HEK293 (cell line): Measurements from ENCODE around the gene NUDT16L1.

Experiments used
- BCL11A ChIP-seq: fragments of 450-650 bp; formaldehyde crosslinking; IDR thresholded peaks from 2 replicates; pipeline ENCODE4 v1.5.1; 2016; ENCODE audit warnings: low read depth, missing biosample characterization, missing genetic modification characterization
- GLI4 ChIP-seq: fragments of 450-650 bp; formaldehyde crosslinking; IDR thresholded peaks from 2 replicates; pipeline ENCODE4 v1.5.1; 2016; ENCODE audit warnings: missing biosample characterization, missing genetic modification characterization
- KLF7 ChIP-seq: fragments of 450-650 bp; formaldehyde crosslinking; IDR thresholded peaks from 2 replicates; pipeline ENCODE4 v1.5.1; 2016; ENCODE audit warnings: missing biosample characterization, missing genetic modification characterization, borderline replicate concordance
- MZF1 ChIP-seq: fragments of 450-650 bp; formaldehyde crosslinking; IDR thresholded peaks from 2 replicates; pipeline ENCODE4 v1.5.1; 2017; ENCODE audit warnings: missing biosample characterization, missing genetic modification characterization, borderline replicate concordance
- SP7 ChIP-seq: fragments of 450-650 bp; formaldehyde crosslinking; IDR thresholded peaks from 2 replicates; pipeline ENCODE4 v1.5.1; 2016; ENCODE audit warnings: missing biosample characterization, missing genetic modification characterization
- ZFP3 ChIP-seq: fragments of 450-650 bp; formaldehyde crosslinking; IDR thresholded peaks from 2 replicates; pipeline ENCODE4 v1.5.1; 2016; ENCODE audit warnings: low read depth, missing biosample characterization, missing genetic modification characterization
- ZNF140 ChIP-seq: fragments of 450-650 bp; formaldehyde crosslinking; IDR thresholded peaks from 2 replicates; pipeline ENCODE4 v1.5.1; 2016; ENCODE audit warnings: missing biosample characterization, missing genetic modification characterization
- ZNF146 ChIP-seq: fragments of 450-650 bp; formaldehyde crosslinking; IDR thresholded peaks from 2 replicates; pipeline ENCODE4 v1.5.1; 2016; ENCODE audit warnings: missing biosample characterization, missing genetic modification characterization
- ZNF175 ChIP-seq: fragments of 450-650 bp; formaldehyde crosslinking; IDR thresholded peaks from 2 replicates; pipeline ENCODE4 v1.5.1; 2016; ENCODE audit warnings: missing biosample characterization, missing genetic modification characterization
- ZNF223 ChIP-seq: fragments of 450-650 bp; formaldehyde crosslinking; IDR thresholded peaks from 2 replicates; pipeline ENCODE4 v1.5.1; 2016; ENCODE audit warnings: missing biosample characterization, missing genetic modification characterization
- ZNF24 ChIP-seq: fragments of 450-650 bp; formaldehyde crosslinking; IDR thresholded peaks from 2 replicates; pipeline ENCODE4 v1.5.1; 2016; ENCODE audit warnings: missing biosample characterization, missing genetic modification characterization
- ZNF266 ChIP-seq: fragments of 450-650 bp; formaldehyde crosslinking; IDR thresholded peaks from 2 replicates; pipeline ENCODE4 v1.5.1; 2016; ENCODE audit warnings: missing biosample characterization, missing genetic modification characterization, low read depth
- ZNF274 ChIP-seq, 2 experiments: fragments of 200-500 bp in 1 of 2; fragments of 450-650 bp in 1 of 2; sonication (Bioruptor generic) in 1 of 2; formaldehyde crosslinking in 1 of 2; IDR thresholded peaks; 2 replicates each; pipeline versions ENCODE4 v1.5.1 to v1.6.1; 2014 to 2016; ENCODE audit warnings: borderline replicate concordance in 1 of 2, inconsistent platforms in 1 of 2, low read length in 1 of 2, missing biosample characterization in 1 of 2, missing genetic modification characterization in 1 of 2
- ZNF311 ChIP-seq: fragments of 450-650 bp; formaldehyde crosslinking; IDR thresholded peaks from 2 replicates; pipeline ENCODE4 v1.5.1; 2017; ENCODE audit warnings: missing biosample characterization, missing genetic modification characterization, borderline replicate concordance
- ZNF354C ChIP-seq: fragments of 450-650 bp; formaldehyde crosslinking; IDR thresholded peaks from 2 replicates; pipeline ENCODE4 v1.5.1; 2016; ENCODE audit warnings: missing biosample characterization, missing genetic modification characterization, low read depth, borderline replicate concordance
- ZNF423 ChIP-seq: fragments of 450-650 bp; formaldehyde crosslinking; IDR thresholded peaks from 2 replicates; pipeline ENCODE4 v1.5.1; 2016; ENCODE audit warnings: missing biosample characterization, missing genetic modification characterization
- ZNF426 ChIP-seq: fragments of 450-650 bp; formaldehyde crosslinking; IDR thresholded peaks from 2 replicates; pipeline ENCODE4 v1.5.1; 2017; ENCODE audit warnings: missing biosample characterization, missing genetic modification characterization, mild to moderate bottlenecking, inconsistent platforms, moderate library complexity
- ZNF473 ChIP-seq: fragments of 450-650 bp; formaldehyde crosslinking; IDR thresholded peaks from 2 replicates; pipeline ENCODE4 v1.5.1; 2017; ENCODE audit warnings: missing biosample characterization, missing genetic modification characterization
- ZNF560 ChIP-seq: fragments of 450-650 bp; formaldehyde crosslinking; IDR thresholded peaks from 2 replicates; pipeline ENCODE4 v1.5.1; 2017; ENCODE audit warnings: missing biosample characterization, missing genetic modification characterization, borderline replicate concordance
- ZNF621 ChIP-seq: fragments of 450-650 bp; formaldehyde crosslinking; IDR thresholded peaks from 2 replicates; pipeline ENCODE4 v1.5.1; 2017; ENCODE audit warnings: missing biosample characterization, missing genetic modification characterization
- ZNF747 ChIP-seq: fragments of 450-650 bp; formaldehyde crosslinking; IDR thresholded peaks from 2 replicates; pipeline ENCODE4 v1.5.1; 2016; ENCODE audit warnings: missing biosample characterization, missing genetic modification characterization
- ZNF768 ChIP-seq: fragments of 450-650 bp; formaldehyde crosslinking; IDR thresholded peaks from 2 replicates; pipeline ENCODE4 v1.5.1; 2018; ENCODE audit warnings: missing biosample characterization, mild to moderate bottlenecking, missing genetic modification characterization
- ZNF777 ChIP-seq: fragments of 450-650 bp; formaldehyde crosslinking; IDR thresholded peaks from 2 replicates; pipeline ENCODE4 v1.5.1; 2017; ENCODE audit warnings: missing biosample characterization, missing genetic modification characterization, borderline replicate concordance
- TF ChIP-seq, protein P1 (sequence below): fragments of 450-650 bp; formaldehyde crosslinking; IDR thresholded peaks from 2 replicates; pipeline ENCODE4 v1.5.0; 2017; ENCODE audit warnings: missing biosample characterization, missing genetic modification characterization, borderline replicate concordance
- TF ChIP-seq, protein P2 (sequence below): fragments of 450-650 bp; formaldehyde crosslinking; IDR thresholded peaks from 2 replicates; pipeline ENCODE4 v1.5.1; 2016; ENCODE audit warnings: missing biosample characterization, missing genetic modification characterization, borderline replicate concordance
- TF ChIP-seq, protein P3 (sequence below): fragments of 450-650 bp; formaldehyde crosslinking; IDR thresholded peaks from 2 replicates; pipeline ENCODE4 v1.5.1; 2016; ENCODE audit warnings: missing biosample characterization, missing genetic modification characterization
- TF ChIP-seq, protein P4 (sequence below): fragments of 450-650 bp; formaldehyde crosslinking; IDR thresholded peaks from 2 replicates; pipeline ENCODE4 v1.5.1; 2016; ENCODE audit warnings: missing biosample characterization, missing genetic modification characterization
- TF ChIP-seq, protein P5 (sequence below): fragments of 450-650 bp; formaldehyde crosslinking; IDR thresholded peaks from 2 replicates; pipeline ENCODE4 v1.5.1; 2016; ENCODE audit warnings: missing biosample characterization, missing genetic modification characterization
- TF ChIP-seq, protein P6 (sequence below): fragments of 450-650 bp; formaldehyde crosslinking; IDR thresholded peaks from 2 replicates; pipeline ENCODE4 v1.5.1; 2016; ENCODE audit warnings: missing biosample characterization, missing genetic modification characterization

NUDT16L1 gene

DNA sequence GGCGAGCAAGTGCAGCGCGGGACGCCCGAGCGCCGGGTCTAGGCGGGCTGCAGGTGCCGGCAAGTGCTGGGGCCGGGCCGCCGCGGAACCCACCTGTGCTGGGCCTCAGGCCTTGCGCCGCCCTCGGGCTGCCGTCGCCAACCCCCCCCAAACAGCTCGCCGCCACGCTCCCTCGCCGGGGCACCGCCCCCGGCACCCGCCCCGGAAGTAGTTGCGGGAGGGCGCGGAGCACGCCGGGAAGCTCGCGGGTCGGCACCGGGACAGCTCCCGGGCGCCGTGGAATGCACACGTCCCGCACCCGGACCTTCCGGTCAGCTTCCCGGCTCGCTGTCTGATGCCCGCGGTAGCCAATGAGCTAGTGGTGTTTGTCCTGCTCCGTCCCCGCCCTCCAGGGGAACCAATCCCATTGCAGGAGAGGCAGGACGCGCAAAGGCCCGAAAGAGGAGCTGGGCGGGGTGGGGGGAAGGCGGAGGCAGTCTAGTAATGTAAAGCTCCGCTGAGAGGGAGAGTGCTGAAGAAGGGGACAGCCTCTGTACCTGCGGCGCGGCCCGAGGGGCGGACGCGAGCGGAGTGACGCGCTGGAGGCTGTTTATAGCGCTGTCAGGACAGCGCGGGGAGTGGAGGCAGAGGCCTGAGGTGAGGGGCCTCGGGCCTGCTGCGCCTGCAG lies 40.8 kb downstream of the NUDT16L1 start, which contains the start of the genes ANKS3 and DNAAF8 (continued):
- 0 out of 2 replicates have a peak, but pooled peaks have one; percentile 38 for TF ChIP-seq MZF1 (tag by site-specific recombination)
- no peak for TF ChIP-seq ZNF175 (tag by site-specific recombination)
- TF ChIP-seq ZFP3 (tag by site-specific recombination), result no peak
- TF ChIP-seq, protein P1, sequence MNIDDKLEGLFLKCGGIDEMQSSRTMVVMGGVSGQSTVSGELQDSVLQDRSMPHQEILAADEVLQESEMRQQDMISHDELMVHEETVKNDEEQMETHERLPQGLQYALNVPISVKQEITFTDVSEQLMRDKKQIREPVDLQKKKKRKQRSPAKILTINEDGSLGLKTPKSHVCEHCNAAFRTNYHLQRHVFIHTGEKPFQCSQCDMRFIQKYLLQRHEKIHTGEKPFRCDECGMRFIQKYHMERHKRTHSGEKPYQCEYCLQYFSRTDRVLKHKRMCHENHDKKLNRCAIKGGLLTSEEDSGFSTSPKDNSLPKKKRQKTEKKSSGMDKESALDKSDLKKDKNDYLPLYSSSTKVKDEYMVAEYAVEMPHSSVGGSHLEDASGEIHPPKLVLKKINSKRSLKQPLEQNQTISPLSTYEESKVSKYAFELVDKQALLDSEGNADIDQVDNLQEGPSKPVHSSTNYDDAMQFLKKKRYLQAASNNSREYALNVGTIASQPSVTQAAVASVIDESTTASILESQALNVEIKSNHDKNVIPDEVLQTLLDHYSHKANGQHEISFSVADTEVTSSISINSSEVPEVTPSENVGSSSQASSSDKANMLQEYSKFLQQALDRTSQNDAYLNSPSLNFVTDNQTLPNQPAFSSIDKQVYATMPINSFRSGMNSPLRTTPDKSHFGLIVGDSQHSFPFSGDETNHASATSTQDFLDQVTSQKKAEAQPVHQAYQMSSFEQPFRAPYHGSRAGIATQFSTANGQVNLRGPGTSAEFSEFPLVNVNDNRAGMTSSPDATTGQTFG, result no peak
- TF ChIP-seq ZNF426, result no peak
- TF ChIP-seq SP7 (tag by site-specific recombination), result peak; percentile 64; the same call in 1 of the 2 replicates
- TF ChIP-seq ZNF423 (tag by site-specific recombination), result no peak
- TF ChIP-seq, protein P2, sequence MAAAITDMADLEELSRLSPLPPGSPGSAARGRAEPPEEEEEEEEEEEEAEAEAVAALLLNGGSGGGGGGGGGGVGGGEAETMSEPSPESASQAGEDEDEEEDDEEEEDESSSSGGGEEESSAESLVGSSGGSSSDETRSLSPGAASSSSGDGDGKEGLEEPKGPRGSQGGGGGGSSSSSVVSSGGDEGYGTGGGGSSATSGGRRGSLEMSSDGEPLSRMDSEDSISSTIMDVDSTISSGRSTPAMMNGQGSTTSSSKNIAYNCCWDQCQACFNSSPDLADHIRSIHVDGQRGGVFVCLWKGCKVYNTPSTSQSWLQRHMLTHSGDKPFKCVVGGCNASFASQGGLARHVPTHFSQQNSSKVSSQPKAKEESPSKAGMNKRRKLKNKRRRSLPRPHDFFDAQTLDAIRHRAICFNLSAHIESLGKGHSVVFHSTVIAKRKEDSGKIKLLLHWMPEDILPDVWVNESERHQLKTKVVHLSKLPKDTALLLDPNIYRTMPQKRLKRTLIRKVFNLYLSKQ (tag by site-specific recombination), result no peak
- TF ChIP-seq ZNF747 (tag by site-specific recombination), result no peak
- TF ChIP-seq, protein P3, sequence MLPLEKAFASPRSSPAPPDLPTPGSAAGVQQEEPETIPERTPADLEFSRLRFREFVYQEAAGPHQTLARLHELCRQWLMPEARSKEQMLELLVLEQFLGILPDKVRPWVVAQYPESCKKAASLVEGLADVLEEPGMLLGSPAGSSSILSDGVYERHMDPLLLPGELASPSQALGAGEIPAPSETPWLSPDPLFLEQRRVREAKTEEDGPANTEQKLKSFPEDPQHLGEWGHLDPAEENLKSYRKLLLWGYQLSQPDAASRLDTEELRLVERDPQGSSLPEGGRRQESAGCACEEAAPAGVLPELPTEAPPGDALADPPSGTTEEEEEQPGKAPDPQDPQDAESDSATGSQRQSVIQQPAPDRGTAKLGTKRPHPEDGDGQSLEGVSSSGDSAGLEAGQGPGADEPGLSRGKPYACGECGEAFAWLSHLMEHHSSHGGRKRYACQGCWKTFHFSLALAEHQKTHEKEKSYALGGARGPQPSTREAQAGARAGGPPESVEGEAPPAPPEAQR, result no peak
- no peak for TF ChIP-seq ZNF146 (tag by site-specific recombination)
- TF ChIP-seq ZNF768 (tag by site-specific recombination), result no peak
- no peak for TF ChIP-seq KLF7 (tag by site-specific recombination)
- TF ChIP-seq ZNF473, result no peak
- TF ChIP-seq ZNF140 (tag by site-specific recombination), result no peak
- TF ChIP-seq ZNF24, result no peak
- TF ChIP-seq, protein P4, sequence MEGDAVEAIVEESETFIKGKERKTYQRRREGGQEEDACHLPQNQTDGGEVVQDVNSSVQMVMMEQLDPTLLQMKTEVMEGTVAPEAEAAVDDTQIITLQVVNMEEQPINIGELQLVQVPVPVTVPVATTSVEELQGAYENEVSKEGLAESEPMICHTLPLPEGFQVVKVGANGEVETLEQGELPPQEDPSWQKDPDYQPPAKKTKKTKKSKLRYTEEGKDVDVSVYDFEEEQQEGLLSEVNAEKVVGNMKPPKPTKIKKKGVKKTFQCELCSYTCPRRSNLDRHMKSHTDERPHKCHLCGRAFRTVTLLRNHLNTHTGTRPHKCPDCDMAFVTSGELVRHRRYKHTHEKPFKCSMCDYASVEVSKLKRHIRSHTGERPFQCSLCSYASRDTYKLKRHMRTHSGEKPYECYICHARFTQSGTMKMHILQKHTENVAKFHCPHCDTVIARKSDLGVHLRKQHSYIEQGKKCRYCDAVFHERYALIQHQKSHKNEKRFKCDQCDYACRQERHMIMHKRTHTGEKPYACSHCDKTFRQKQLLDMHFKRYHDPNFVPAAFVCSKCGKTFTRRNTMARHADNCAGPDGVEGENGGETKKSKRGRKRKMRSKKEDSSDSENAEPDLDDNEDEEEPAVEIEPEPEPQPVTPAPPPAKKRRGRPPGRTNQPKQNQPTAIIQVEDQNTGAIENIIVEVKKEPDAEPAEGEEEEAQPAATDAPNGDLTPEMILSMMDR (tag by site-specific recombination), result no peak
- TF ChIP-seq ZNF274 (IDR thresholded peaks at IDR 0.05; ENCODE audit: low read length), result no peak
- no peak for TF ChIP-seq ZNF274 (tag by site-specific recombination; IDR thresholded peaks at IDR 0.05; ENCODE audit: borderline replicate concordance)
- TF ChIP-seq, protein P5, sequence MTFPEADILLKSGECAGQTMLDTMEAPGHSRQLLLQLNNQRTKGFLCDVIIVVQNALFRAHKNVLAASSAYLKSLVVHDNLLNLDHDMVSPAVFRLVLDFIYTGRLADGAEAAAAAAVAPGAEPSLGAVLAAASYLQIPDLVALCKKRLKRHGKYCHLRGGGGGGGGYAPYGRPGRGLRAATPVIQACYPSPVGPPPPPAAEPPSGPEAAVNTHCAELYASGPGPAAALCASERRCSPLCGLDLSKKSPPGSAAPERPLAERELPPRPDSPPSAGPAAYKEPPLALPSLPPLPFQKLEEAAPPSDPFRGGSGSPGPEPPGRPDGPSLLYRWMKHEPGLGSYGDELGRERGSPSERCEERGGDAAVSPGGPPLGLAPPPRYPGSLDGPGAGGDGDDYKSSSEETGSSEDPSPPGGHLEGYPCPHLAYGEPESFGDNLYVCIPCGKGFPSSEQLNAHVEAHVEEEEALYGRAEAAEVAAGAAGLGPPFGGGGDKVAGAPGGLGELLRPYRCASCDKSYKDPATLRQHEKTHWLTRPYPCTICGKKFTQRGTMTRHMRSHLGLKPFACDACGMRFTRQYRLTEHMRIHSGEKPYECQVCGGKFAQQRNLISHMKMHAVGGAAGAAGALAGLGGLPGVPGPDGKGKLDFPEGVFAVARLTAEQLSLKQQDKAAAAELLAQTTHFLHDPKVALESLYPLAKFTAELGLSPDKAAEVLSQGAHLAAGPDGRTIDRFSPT (tag by site-specific recombination), result no peak
- TF ChIP-seq ZNF777 (tag by site-specific recombination), result no peak
- TF ChIP-seq ZNF621 (tag by site-specific recombination), result no peak
- TF ChIP-seq GLI4 (tag by site-specific recombination), result no peak
- no peak for TF ChIP-seq BCL11A (tag by site-specific recombination)
- TF ChIP-seq ZNF266, result no peak
- TF ChIP-seq ZNF223 (tag by site-specific recombination), result no peak
- TF ChIP-seq ZNF354C (tag by site-specific recombination), result no peak
- TF ChIP-seq, protein P6, sequence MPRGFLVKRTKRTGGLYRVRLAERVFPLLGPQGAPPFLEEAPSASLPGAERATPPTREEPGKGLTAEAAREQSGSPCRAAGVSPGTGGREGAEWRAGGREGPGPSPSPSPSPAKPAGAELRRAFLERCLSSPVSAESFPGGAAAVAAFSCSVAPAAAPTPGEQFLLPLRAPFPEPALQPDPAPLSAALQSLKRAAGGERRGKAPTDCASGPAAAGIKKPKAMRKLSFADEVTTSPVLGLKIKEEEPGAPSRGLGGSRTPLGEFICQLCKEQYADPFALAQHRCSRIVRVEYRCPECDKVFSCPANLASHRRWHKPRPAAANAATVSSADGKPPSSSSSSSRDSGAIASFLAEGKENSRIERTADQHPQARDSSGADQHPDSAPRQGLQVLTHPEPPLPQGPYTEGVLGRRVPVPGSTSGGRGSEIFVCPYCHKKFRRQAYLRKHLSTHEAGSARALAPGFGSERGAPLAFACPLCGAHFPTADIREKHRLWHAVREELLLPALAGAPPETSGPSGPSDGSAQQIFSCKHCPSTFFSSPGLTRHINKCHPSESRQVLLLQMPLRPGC (tag by site-specific recombination), result 0 out of 2 replicates have a peak, but pooled peaks have one; percentile 18
- no peak for TF ChIP-seq ZNF560 (tag by site-specific recombination)
- TF ChIP-seq ZNF311 (tag by site-specific recombination), result no peak
